H1 (cell line): Measurements from ENCODE around the gene MPC1. TPM values are rescaled to one million over a fixed set of nuclear protein-coding genes. Genes with fewer than 3 reads are reported as not detected.

Experiments used
- CTCF ChIA-PET: fragments of 300-600 bp; sonication (Branson Sonifier 250); formaldehyde crosslinking; loops from one replicate; lab custom pipeline; 2021; ENCODE audit not compliant: partially characterized antibody; lab: Charles Lee
- POLR2A ChIA-PET: fragments of 300-600 bp; sonication (Branson Sonifier 250); formaldehyde crosslinking; loops from one replicate; lab custom pipeline; 2021; ENCODE audit warnings: inconsistent platforms; ENCODE audit not compliant: partially characterized antibody; lab: Charles Lee
- DNase-seq, 2 experiments: peaks; one replicate each; pipeline versions ENCODE4 v3.0.0 to v3.0.0-alpha.2; 2010 to 2022; ENCODE audit warnings: low spot score in 2 of 2, low read depth in 1 of 2, mixed read lengths in 1 of 2
- FAIRE-seq: peaks from 2 replicates; lab custom pipeline; 2011; peaks lifted over from hg19 to GRCh38; lab: Jason Lieb, UNC
- H2AFZ ChIP-seq: 2 replicates; pipeline ENCODE4 v1.8.1; 2012; ENCODE audit warnings: low read length, inconsistent platforms
- H2AK5ac ChIP-seq: 2 replicates; pipeline ENCODE4 v1.6.1; 2013; ENCODE audit warnings: low read depth, low read length
- H2BK120ac ChIP-seq: replicated peaks from 2 replicates; pipeline ENCODE3; 2013; ENCODE audit warnings: low read depth, low read length, inconsistent platforms
- H2BK12ac ChIP-seq: 2 replicates; pipeline ENCODE4 v1.6.1; 2013; ENCODE audit warnings: low read depth, low read length
- H2BK15ac ChIP-seq: 2 replicates; pipeline ENCODE4 v1.6.1; 2013; ENCODE audit warnings: low read length
- H2BK20ac ChIP-seq: 2 replicates; pipeline ENCODE4 v1.6.1; 2013; ENCODE audit warnings: low read length
- H2BK5ac ChIP-seq: 2 replicates; pipeline ENCODE4 v1.6.1; 2013; ENCODE audit warnings: low read depth, low read length
- H3K14ac ChIP-seq: 2 replicates; pipeline ENCODE4 v1.6.1; 2013; ENCODE audit warnings: inconsistent platforms; ENCODE audit not compliant: insufficient read length
- H3K18ac ChIP-seq: 2 replicates; pipeline ENCODE4 v1.6.1; 2013; ENCODE audit warnings: low read length; ENCODE audit errors: extremely low read depth
- H3K23ac ChIP-seq: 2 replicates; pipeline ENCODE4 v1.6.1; 2013; ENCODE audit warnings: inconsistent platforms; ENCODE audit not compliant: insufficient read length
- H3K23me2 ChIP-seq: 2 replicates; pipeline ENCODE4 v1.6.1; 2013; ENCODE audit warnings: low read depth, low read length
- H3K27ac ChIP-seq: 2 replicates; pipeline ENCODE4 v1.6.1; 2011; ENCODE audit warnings: low read depth, low read length, inconsistent platforms
- H3K27me3 ChIP-seq, 4 experiments: replicated peaks in 1 of 4; 1 replicate in 1 of 4; 2 replicates in 3 of 4; pipeline versions ENCODE4 v1.6.1 to v1.8.1; 2011 to 2013; ENCODE audit warnings: low read length in 3 of 4, mild to moderate bottlenecking in 3 of 4, inconsistent platforms in 2 of 4, mixed read lengths in 2 of 4, moderate library complexity in 1 of 4; ENCODE audit not compliant: control insufficient read depth in 3 of 4, insufficient read depth in 3 of 4; ENCODE audit errors: extremely low read depth in 1 of 4
- H3K36me3 ChIP-seq, 4 experiments: 2 replicates each; pipeline versions ENCODE4 v1.6.1 to v1.8.1; 2011 to 2013; ENCODE audit warnings: mild to moderate bottlenecking in 4 of 4, low read length in 3 of 4, moderate library complexity in 2 of 4, control low read depth in 1 of 4, inconsistent platforms in 1 of 4; ENCODE audit not compliant: insufficient read depth in 4 of 4, control insufficient read depth in 2 of 4
- H3K4ac ChIP-seq: replicated peaks from 2 replicates; pipeline ENCODE3; 2013; ENCODE audit warnings: low read length, low read depth, mixed read lengths, inconsistent platforms; ENCODE audit not compliant: insufficient read length
- H3K4me1 ChIP-seq, 4 experiments: replicated peaks in 1 of 4; 1 replicate in 1 of 4; 2 replicates in 3 of 4; pipeline versions ENCODE4 v1.6.1 to v1.8.1; 2011 to 2013; ENCODE audit warnings: low read length in 3 of 4, inconsistent platforms in 2 of 4, mixed read lengths in 1 of 4; ENCODE audit not compliant: insufficient read depth in 4 of 4, control insufficient read depth in 3 of 4
- H3K4me2 ChIP-seq, 2 experiments: 2 replicates each; pipeline versions ENCODE4 v1.6.1 to v1.8.1; 2011 to 2013; ENCODE audit warnings: low read depth in 2 of 2, low read length in 2 of 2, control low read depth in 1 of 2, inconsistent platforms in 1 of 2, mild to moderate bottlenecking in 1 of 2; ENCODE audit not compliant: insufficient read depth in 1 of 2
- H3K4me3 ChIP-seq, 4 experiments: fragments of 200-600, 300-600 bp in 1 of 4; sonication (generic), shearing (Covaris generic), sonication (Bioruptor Twin) in 1 of 4; 2 replicates each; pipeline versions ENCODE4 v1.5.1 to v1.8.1; 2011 to 2016; ENCODE audit warnings: low read length in 4 of 4, low read depth in 3 of 4, control low read depth in 2 of 4, inconsistent platforms in 2 of 4, mild to moderate bottlenecking in 2 of 4, mixed read lengths in 1 of 4, moderate library complexity in 1 of 4; ENCODE audit not compliant: insufficient read depth in 2 of 4; ENCODE audit errors: extremely low read depth in 1 of 4
- H3K56ac ChIP-seq: replicated peaks from 2 replicates; pipeline ENCODE3; 2013; ENCODE audit warnings: low read depth, mild to moderate bottlenecking, mixed read lengths, low read length, inconsistent platforms; ENCODE audit not compliant: insufficient read length
- H3K79me1 ChIP-seq: 2 replicates; pipeline ENCODE4 v1.6.1; 2013; ENCODE audit warnings: low read depth, low read length, control low read depth
- H3K79me2 ChIP-seq, 2 experiments: 2 replicates each; pipeline versions ENCODE4 v1.6.1 to v1.8.1; 2012 to 2013; ENCODE audit warnings: low read length in 2 of 2, mild to moderate bottlenecking in 2 of 2, inconsistent platforms in 1 of 2; ENCODE audit not compliant: insufficient read depth in 2 of 2, control insufficient read depth in 1 of 2
- H3K9ac ChIP-seq, 4 experiments: replicated peaks in 1 of 4; 1 replicate in 1 of 4; 2 replicates in 3 of 4; pipeline versions ENCODE4 v1.6.1 to v1.8.1; 2011 to 2013; ENCODE audit warnings: low read depth in 3 of 4, low read length in 3 of 4, control low read depth in 2 of 4, mild to moderate bottlenecking in 2 of 4, moderate library complexity in 2 of 4, inconsistent platforms in 1 of 4; ENCODE audit errors: extremely low read depth in 1 of 4
- H3K9me3 ChIP-seq, 2 experiments: 2 replicates each; pipeline versions ENCODE4 v1.6.1 to v1.8.1; 2012 to 2013; ENCODE audit warnings: mild to moderate bottlenecking in 2 of 2, moderate library complexity in 2 of 2, control low read depth in 1 of 2, inconsistent platforms in 1 of 2, low read depth in 1 of 2, low read length in 1 of 2, mixed read lengths in 1 of 2; ENCODE audit not compliant: insufficient read depth in 2 of 2
- H4K20me1 ChIP-seq, 2 experiments: replicated peaks in 1 of 2; 2 replicates each; pipeline versions ENCODE3 to v1.8.1; 2011 to 2013; ENCODE audit warnings: inconsistent platforms in 2 of 2, low read length in 2 of 2, mild to moderate bottlenecking in 1 of 2; ENCODE audit not compliant: insufficient read depth in 2 of 2, control insufficient read depth in 1 of 2
- H4K5ac ChIP-seq: 2 replicates; pipeline ENCODE4 v1.6.1; 2013; ENCODE audit warnings: low read length, low read depth, mixed read lengths, inconsistent platforms; ENCODE audit not compliant: insufficient read length
- H4K8ac ChIP-seq: 2 replicates; pipeline ENCODE4 v1.8.0; 2013; ENCODE audit warnings: mild to moderate bottlenecking, moderate library complexity, low read length, inconsistent platforms; ENCODE audit not compliant: insufficient read depth; ENCODE audit errors: extremely low read depth
- H4K91ac ChIP-seq: replicated peaks from 2 replicates; pipeline ENCODE3; 2013; ENCODE audit warnings: low read length, mixed read lengths, inconsistent platforms; ENCODE audit not compliant: insufficient read length
- ASH2L ChIP-seq: fragments of 200-600, 300-600 bp; sonication (generic); IDR thresholded peaks from one replicate; pipeline ENCODE4 v1.7.1; 2017; ENCODE audit warnings: low read length
- CHD2 ChIP-seq: IDR thresholded peaks from 2 replicates; pipeline ENCODE4 v1.6.1; 2012; ENCODE audit warnings: low read length, improper control_type of control experiment
- EGR1 ChIP-seq: IDR thresholded peaks from 2 replicates; pipeline ENCODE4 v1.6.1; 2011; ENCODE audit warnings: low read depth, low read length, borderline replicate concordance
- EP300 ChIP-seq, 2 experiments: IDR thresholded peaks; 1 replicate in 1 of 2; 2 replicates in 1 of 2; pipeline ENCODE4 v1.6.1; 2011 to 2012; ENCODE audit warnings: low read depth in 2 of 2, low read length in 2 of 2, mild to moderate bottlenecking in 2 of 2, borderline replicate concordance in 1 of 2, inconsistent platforms in 1 of 2, moderate library complexity in 1 of 2
- POLR2AphosphoS5 ChIP-seq: IDR thresholded peaks from 2 replicates; pipeline ENCODE4 v1.6.1; 2011; ENCODE audit warnings: low read depth, low read length
- RAD21 ChIP-seq, 2 experiments: IDR thresholded peaks in 1 of 2; conservative IDR thresholded peaks in 1 of 2; 2 replicates each; pipeline ENCODE4 v1.6.1; 2011; ENCODE audit warnings: low read depth in 2 of 2, low read length in 2 of 2, improper control_type of control experiment in 1 of 2, inconsistent platforms in 1 of 2, mild to moderate bottlenecking in 1 of 2, moderate library complexity in 1 of 2
- RNF2 ChIP-seq: fragments of 200-900, 300-1000 bp; sonication (generic); IDR thresholded peaks from 2 replicates; pipeline ENCODE4 v1.7.1; 2016; ENCODE audit warnings: borderline replicate concordance, low read depth, mild to moderate bottlenecking, antibody characterized with exemption, low read length; ENCODE audit not compliant: poor library complexity, severe bottlenecking; ENCODE audit errors: missing control alignments
- RXRA ChIP-seq: IDR thresholded peaks from 2 replicates; pipeline ENCODE4 v1.6.1; 2011; ENCODE audit warnings: low read depth, mild to moderate bottlenecking, low read length, moderate library complexity; ENCODE audit not compliant: insufficient read depth
- SIX5 ChIP-seq: IDR thresholded peaks from 2 replicates; pipeline ENCODE4 v1.6.1; 2011; ENCODE audit warnings: mild to moderate bottlenecking, low read depth, low read length
- SP4 ChIP-seq: IDR thresholded peaks from 2 replicates; pipeline ENCODE4 v1.6.1; 2012; ENCODE audit warnings: low read length, inconsistent platforms
- TBP ChIP-seq: IDR thresholded peaks from 2 replicates; pipeline ENCODE4 v1.6.1; 2011; ENCODE audit warnings: low read depth, low read length, improper control_type of control experiment
- TCF12 ChIP-seq: IDR thresholded peaks from 2 replicates; pipeline ENCODE4 v1.6.1; 2011; ENCODE audit warnings: low read depth, mild to moderate bottlenecking, low read length
- WGBS, 2 experiments: shearing (Covaris generic) in 1 of 2; methylation state at CpG; one replicate each; pipeline versions ENCODE4 v1.1.6 to v1.1.7; 2013 to 2015; ENCODE audit warnings: low lambda C conversion rate in 2 of 2, mixed read lengths in 2 of 2, inconsistent platforms in 1 of 2, low coverage in 1 of 2, missing lambda C conversion rate in 1 of 2; ENCODE audit not compliant: insufficient replicate concordance in 2 of 2, insufficient coverage in 1 of 2, insufficient read length in 1 of 2; ENCODE audit errors: extremely low coverage in 1 of 2, missing lambda C conversion rate in 1 of 2; 5-methylcytosine and 5-hydroxymethylcytosine counted together
- polyA plus RNA-seq, 7 experiments: library from polyadenylated mRNA; depleted of rRNA in 3 of 7; stranded (reverse) in 5 of 7; unstranded in 2 of 7; fragments of >200 nt in 5 of 7; fragments of 200-250 nt in 2 of 7; gene quantifications; 1 replicate in 5 of 7; 2 replicates in 1 of 7; 4 replicates in 1 of 7; pipeline versions ENCODE4 v1.2.1 to v1.2.3, GENCODE V29; 2011 to 2013; ENCODE audit warnings: missing spikeins in 2 of 7, mixed read lengths in 2 of 7
- total RNA-seq: library from RNA; stranded (reverse); fragmentation: NEBNext Ultra II Directional; extraction: Animal tissue kit (Norgen Biotek cat#: 25700); gene quantifications from 2 replicates; pipeline ENCODE4 v1.2.1, GENCODE V29; 2021
- TF ChIP-seq, protein P1 (sequence below): IDR thresholded peaks from 2 replicates; pipeline ENCODE4 v1.6.1; 2012; ENCODE audit warnings: inconsistent platforms

MPC1 gene
- total and polyA plus RNA-seq, 2 of the 8 experiments (the other 6 are each of a cell fraction or from before 2014, with no cell fraction given) = 10.2 to 12.6 TPM

DNA sequence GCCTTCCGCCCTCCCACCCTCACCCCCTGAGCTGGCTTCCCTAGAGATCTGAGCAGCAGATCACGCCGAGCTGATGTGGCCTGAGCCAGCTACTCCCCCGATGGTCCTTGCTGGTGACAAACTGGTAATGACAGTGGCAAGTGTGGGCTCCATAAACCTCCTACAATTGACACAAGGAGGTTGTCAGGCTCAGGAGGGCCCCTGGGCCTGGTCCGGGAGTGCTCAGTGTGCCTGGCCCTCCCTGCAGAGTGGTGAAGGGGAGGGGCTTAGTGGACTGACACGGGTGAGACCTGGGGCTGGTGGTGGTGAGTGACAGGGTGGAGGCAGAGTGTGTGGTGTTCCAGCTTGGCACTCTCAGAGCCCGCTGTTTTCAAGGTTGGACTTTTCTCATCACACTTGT, 22.6 kb upstream of the MPC1 start:
- H3K56ac ChIP-seq = no peak overlapping the region
- no peak overlapping the region for H2AK5ac ChIP-seq
- H2BK120ac ChIP-seq = no peak overlapping the region
- H4K91ac ChIP-seq = no peak overlapping the region
- no peak overlapping the region for H3K4me2 ChIP-seq
- no peak overlapping the region for H2BK5ac ChIP-seq
- FAIRE-seq = no peak
- peaks cover 0 to 3% (median 0%) of the 10 kb centered on the region in 4 experiments; a peak in 3 of 7 replicates for H3K4me1 ChIP-seq
- no peaks in the 10 kb centered on the region for H3K9me3 ChIP-seq
- POLR2A ChIA-PET = interaction anchor here (0.6 kb wide), 1 partner anchor 65 kb away, joined by 3 read pairs; no protein-coding TSS in a partner anchor
- no peak overlapping the region for H2AFZ ChIP-seq
- no peak overlapping the region for H2BK12ac ChIP-seq
- no peaks in the 10 kb centered on the region for H3K27me3 ChIP-seq
- H3K27ac ChIP-seq = no peak overlapping the region
- H4K5ac ChIP-seq = no peak overlapping the region
- H3K79me1 ChIP-seq = 0 out of 2 replicates have a peak, but pooled peaks cover 2% of the 10 kb centered on the region
- H2BK15ac ChIP-seq = no peak overlapping the region
- WGBS, 2 experiments = 88% methylated on average over 7 of the region's 7 CpGs; no CpG with 5 or more reads in 1 of the 2 experiments
- H2BK20ac ChIP-seq = no peak overlapping the region
- H4K20me1 ChIP-seq = peaks cover 0 to 4% of the 10 kb centered on the region in 2 experiments
- no peak overlapping the region for H3K4me3 ChIP-seq
- no peaks in the 10 kb centered on the region; a peak in 1 of 8 replicates for H3K36me3 ChIP-seq
- H3K18ac ChIP-seq = no peak overlapping the region
- no peak overlapping the region for H3K14ac ChIP-seq
- no peak overlapping the region for H3K23ac ChIP-seq
- H3K79me2 ChIP-seq = no peaks in the 10 kb centered on the region
- no peak overlapping the region for H3K4ac ChIP-seq
- H3K23me2 ChIP-seq = no peaks in the 10 kb centered on the region
- H3K9ac ChIP-seq = no peak overlapping the region
- no peak overlapping the region for H4K8ac ChIP-seq
- CTCF ChIA-PET = interaction anchor here (0.8 to 1.7 kb wide), 5 partner anchors 16 to 129 kb away, joined by 3 to 6 read pairs (median 4); no protein-coding TSS in a partner anchor
- no peak for DNase-seq
- no peak for TF ChIP-seq TCF12
- TF ChIP-seq SIX5 = no peak
- TF ChIP-seq SP4 = no peak
- TF ChIP-seq, protein P1, sequence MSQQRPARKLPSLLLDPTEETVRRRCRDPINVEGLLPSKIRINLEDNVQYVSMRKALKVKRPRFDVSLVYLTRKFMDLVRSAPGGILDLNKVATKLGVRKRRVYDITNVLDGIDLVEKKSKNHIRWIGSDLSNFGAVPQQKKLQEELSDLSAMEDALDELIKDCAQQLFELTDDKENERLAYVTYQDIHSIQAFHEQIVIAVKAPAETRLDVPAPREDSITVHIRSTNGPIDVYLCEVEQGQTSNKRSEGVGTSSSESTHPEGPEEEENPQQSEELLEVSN = no peak
- no peak for TF ChIP-seq RNF2
- no peak for TF ChIP-seq RXRA
- no peak for TF ChIP-seq POLR2AphosphoS5
- TF ChIP-seq ASH2L = no peak
- TF ChIP-seq RAD21 (IDR thresholded peaks at IDR 0.05 in 1 of 2, conservative IDR thresholded peaks at IDR 0.05 in 1 of 2; ENCODE audit: low read depth in 2 of 2, low read length in 2 of 2) = no peak
- TF ChIP-seq TBP = no peak
- no peak for TF ChIP-seq EP300 (IDR thresholded peaks at IDR 0.05; ENCODE audit: borderline replicate concordance in 1 of 2, low read depth in 2 of 2, low read length in 2 of 2)
- TF ChIP-seq EGR1 = no peak
- no peak for TF ChIP-seq CHD2
